T-helper 22 cell (primary cell): ENCODE data around the gene ETFBKMT.
"Not testable (repeated sequence)": the region's sequence is repeated elsewhere in the genome, so short reads cannot be mapped to it uniquely, and the experiment has no call there.

Experiments
- DNase-seq: peaks from one replicate; pipeline ENCODE4 v3.0.0-alpha.2; 2020; ENCODE audit warnings: low read depth

ETFBKMT gene

GRCh38 chr12:31718542-31719198 lies 59.2 kb downstream of the ETFBKMT start:
- not testable (repeated sequence) for DNase-seq

- no peak for DNase-seq
Measured at GRCh38 chr12:31722580-31722979, 63.1 kb downstream of the ETFBKMT start.
